ENCODE results near the gene PRR3.

Gene PRR3

GRCh38 chr6:30572148-30572547 is 15.1 kb downstream of the PRR3 start:
- DNase-seq = no peak

- DNase-seq = no peak
Observed at GRCh38 chr6:30573113-30573512, 16.0 kb downstream of the PRR3 start.

GRCh38 chr6:30578051-30578450 is 21.0 kb downstream of the PRR3 start:
- no peak for DNase-seq

- no peak for DNase-seq
Observed at GRCh38 chr6:30583921-30584320, 26.8 kb downstream of the PRR3 start.

GRCh38 chr6:30589754-30590358 is 32.8 kb downstream of the PRR3 start:
- DNase-seq = no peak

GRCh38 chr6:30590509-30590908 is 33.4 kb downstream of the PRR3 start:
- DNase-seq = no peak

GRCh38 chr6:30591008-30591407 is 33.9 kb downstream of the PRR3 start:
- DNase-seq = no peak

GRCh38 chr6:30592287-30592686 is 35.2 kb downstream of the PRR3 start:
- DNase-seq = no peak

- peak; percentile 79 for DNase-seq
Observed at GRCh38 chr6:30597315-30598144, 40.4 kb downstream of the PRR3 start.

- no peak for DNase-seq
Observed at GRCh38 chr6:30598912-30599624, 42.0 kb downstream of the PRR3 start.

- DNase-seq = no peak
Observed at GRCh38 chr6:30599625-30600324, 42.7 kb downstream of the PRR3 start.

- no peak for DNase-seq
Observed at GRCh38 chr6:30600451-30600961, 43.4 kb downstream of the PRR3 start.

GRCh38 chr6:30601436-30601814 is 44.3 kb downstream of the PRR3 start:
- no peak for DNase-seq

- DNase-seq = no peak
Observed at GRCh38 chr6:30601815-30602641, 44.9 kb downstream of the PRR3 start.

- no peak for DNase-seq
Observed at GRCh38 chr6:30603961-30604360, 46.9 kb downstream of the PRR3 start.

GRCh38 chr6:30610065-30610464 is 53.0 kb downstream of the PRR3 start:
- DNase-seq = no peak

GRCh38 chr6:30611150-30611855 is 54.2 kb downstream of the PRR3 start:
- no peak for DNase-seq

GRCh38 chr6:30611856-30612194 is 54.7 kb downstream of the PRR3 start:
- DNase-seq = no peak

GRCh38 chr6:30612213-30612612 is 55.1 kb downstream of the PRR3 start:
- DNase-seq = no peak

- DNase-seq = no peak
Observed at GRCh38 chr6:30612687-30613248, 55.7 kb downstream of the PRR3 start.
